ENCODE measurements around the gene GAS2. TPM values are rescaled to one million over a fixed set of nuclear protein-coding genes. Genes with fewer than 3 reads are reported as not detected.

Gene GAS2
- total RNA-seq, 1 donor from 2014 or later = 3.4 TPM

DNA sequence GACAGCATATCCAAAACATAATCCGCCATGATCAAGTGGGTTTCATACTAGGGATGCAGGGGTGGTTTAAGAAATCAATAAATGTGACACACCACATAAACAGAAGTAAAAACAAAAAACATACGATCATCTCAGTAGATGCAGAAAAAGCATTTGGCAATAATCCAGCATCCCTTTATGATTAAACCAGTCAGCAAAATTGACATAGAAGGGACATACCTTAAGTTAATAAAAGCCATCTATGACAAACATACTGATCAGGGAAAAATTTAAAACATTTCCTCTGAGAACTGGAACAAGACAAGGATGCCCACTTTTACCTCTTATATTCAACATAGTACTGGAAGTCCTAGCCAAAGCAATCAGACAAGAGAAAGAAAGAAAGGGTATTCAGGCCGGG, 49.6 kb downstream of the GAS2 start:
- H3K4me3 Mint-ChIP-seq = no peak overlapping the region
- peaks cover 15% of the 10 kb centered on the region for H3K9me3 Mint-ChIP-seq
- no peak overlapping the region for H3K27ac Mint-ChIP-seq (ENCODE audit: unreplicated experiment)
- H3K4me1 Mint-ChIP-seq = no peaks in the 10 kb centered on the region
- H3K27me3 Mint-ChIP-seq (ENCODE audit: low read depth) = no peaks in the 10 kb centered on the region
- H3K36me3 Mint-ChIP-seq (ENCODE audit: low read depth) = no peaks in the 10 kb centered on the region
- DNase-seq (ENCODE audit: low read depth, low spot score) = no peak
- no peak for TF ChIP-seq CTCF (conservative IDR thresholded peaks at IDR 0.05)

GRCh38 chr11:22720457-22720856, 54.0 kb downstream of the GAS2 start:
- H3K36me3 Mint-ChIP-seq (ENCODE audit: low read depth) = no peaks in the 10 kb centered on the region
- TF ChIP-seq CTCF (conservative IDR thresholded peaks at IDR 0.05) = no peak
- no peaks in the 10 kb centered on the region for H3K4me1 Mint-ChIP-seq
- DNase-seq (ENCODE audit: low read depth, low spot score) = no peak
- no peak overlapping the region for H3K4me3 Mint-ChIP-seq
- H3K27me3 Mint-ChIP-seq (ENCODE audit: low read depth) = no peaks in the 10 kb centered on the region
- H3K27ac Mint-ChIP-seq (ENCODE audit: unreplicated experiment) = no peak overlapping the region
- peaks cover 12% of the 10 kb centered on the region for H3K9me3 Mint-ChIP-seq

DNA sequence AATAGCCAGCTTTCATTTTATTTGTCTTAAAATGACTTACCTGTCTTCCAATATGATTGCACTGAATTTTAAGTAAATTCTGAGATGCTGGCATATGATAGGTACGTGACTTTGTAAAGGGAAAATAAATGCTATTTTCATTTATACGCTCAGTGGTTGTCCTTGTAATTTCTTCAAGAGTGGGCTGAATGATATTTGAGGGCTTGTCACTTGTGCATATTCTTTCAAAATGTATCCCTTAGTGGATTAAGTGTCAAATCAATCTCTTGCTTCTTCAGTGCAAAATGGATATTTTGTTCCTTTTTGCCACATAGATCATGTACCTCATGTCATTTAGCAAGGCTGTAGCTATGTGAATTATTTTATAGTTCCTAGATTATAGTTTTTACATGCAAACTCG, 56.9 kb downstream of the GAS2 start:
- H3K27ac Mint-ChIP-seq (ENCODE audit: unreplicated experiment) = no peak overlapping the region
- H3K36me3 Mint-ChIP-seq (ENCODE audit: low read depth) = no peaks in the 10 kb centered on the region
- no peak for TF ChIP-seq CTCF (conservative IDR thresholded peaks at IDR 0.05)
- H3K4me1 Mint-ChIP-seq = peaks cover 4% of the 10 kb centered on the region
- H3K9me3 Mint-ChIP-seq = peaks cover 2% of the 10 kb centered on the region
- no peak overlapping the region for H3K4me3 Mint-ChIP-seq
- H3K27me3 Mint-ChIP-seq (ENCODE audit: low read depth) = no peaks in the 10 kb centered on the region
- no peak for DNase-seq (ENCODE audit: low read depth, low spot score)

DNA sequence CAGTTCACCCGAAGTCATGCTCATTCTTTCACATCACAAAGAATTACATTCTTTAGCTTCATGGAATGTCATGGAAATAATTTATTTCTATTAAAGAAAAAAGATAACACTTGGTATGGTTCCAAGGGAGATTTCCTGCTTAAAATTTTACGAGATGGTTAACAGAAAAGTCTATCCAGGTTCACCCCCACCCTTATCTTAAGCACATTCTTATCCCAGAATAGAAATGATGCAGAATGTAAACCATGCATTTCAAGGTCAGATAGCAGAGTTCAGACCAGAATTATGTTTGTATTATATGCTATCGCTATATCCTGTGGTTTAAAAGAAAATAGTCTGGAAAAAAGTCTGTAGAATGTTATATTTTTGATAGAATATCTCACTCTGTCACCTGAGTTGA, 58.7 kb downstream of the GAS2 start:
- H3K27ac Mint-ChIP-seq (ENCODE audit: unreplicated experiment) = no peak overlapping the region

GRCh38 chr11:22728600-22729389, 62.4 kb downstream of the GAS2 start:
- no peaks in the 10 kb centered on the region for H3K27me3 Mint-ChIP-seq (ENCODE audit: low read depth)
- H3K4me1 Mint-ChIP-seq = peaks cover 15% of the 10 kb centered on the region
- no peak overlapping the region for H3K4me3 Mint-ChIP-seq
- H3K27ac Mint-ChIP-seq (ENCODE audit: unreplicated experiment) = peak overlapping the region; percentile 15
- DNase-seq (ENCODE audit: low read depth, low spot score) = no peak
- no peaks in the 10 kb centered on the region for H3K36me3 Mint-ChIP-seq (ENCODE audit: low read depth)
- no peaks in the 10 kb centered on the region for H3K9me3 Mint-ChIP-seq
- no peak for TF ChIP-seq CTCF (conservative IDR thresholded peaks at IDR 0.05)

More for the DNA sequence above, 58.7 kb downstream of the GAS2 start:
- no peak for TF ChIP-seq CTCF (conservative IDR thresholded peaks at IDR 0.05)
- no peaks in the 10 kb centered on the region for H3K36me3 Mint-ChIP-seq (ENCODE audit: low read depth)
- H3K27me3 Mint-ChIP-seq (ENCODE audit: low read depth) = no peaks in the 10 kb centered on the region
- no peak overlapping the region for H3K4me3 Mint-ChIP-seq
- peaks cover 15% of the 10 kb centered on the region for H3K4me1 Mint-ChIP-seq
- no peak for DNase-seq (ENCODE audit: low read depth, low spot score)
- H3K9me3 Mint-ChIP-seq = no peaks in the 10 kb centered on the region
